Ishikawa (cell line): Measurements from ENCODE around the gene ARL8A.

Source experiments
- CEBPB ChIP-seq: IDR thresholded peaks from 2 replicates; pipeline ENCODE4 v1.6.1; 2012
- CREB1 ChIP-seq: IDR thresholded peaks from 2 replicates; pipeline ENCODE4 v1.6.1; 2012; ENCODE audit warnings: low read depth
- EGR1 ChIP-seq: IDR thresholded peaks from 2 replicates; pipeline ENCODE4 v1.6.1; 2012
- EP300 ChIP-seq: IDR thresholded peaks from 2 replicates; pipeline ENCODE4 v1.6.1; 2012; ENCODE audit warnings: borderline replicate concordance
- FOXM1 ChIP-seq: IDR thresholded peaks from 2 replicates; pipeline ENCODE4 v1.6.1; 2012; ENCODE audit warnings: low read depth, borderline replicate concordance
- MAX ChIP-seq: IDR thresholded peaks from 2 replicates; pipeline ENCODE4 v1.6.1; 2012
- NFIC ChIP-seq: IDR thresholded peaks from 2 replicates; pipeline ENCODE4 v1.6.1; 2012
- RAD21 ChIP-seq: IDR thresholded peaks from 2 replicates; pipeline ENCODE4 v1.6.1; 2012; ENCODE audit warnings: low read depth
- REST ChIP-seq: IDR thresholded peaks from 2 replicates; pipeline ENCODE4 v1.6.1; 2012; ENCODE audit warnings: low read depth, mild to moderate bottlenecking
- TAF1 ChIP-seq: IDR thresholded peaks from 2 replicates; pipeline ENCODE4 v1.6.1; 2012; ENCODE audit warnings: low read depth, mild to moderate bottlenecking
- TCF12 ChIP-seq: IDR thresholded peaks from 2 replicates; pipeline ENCODE4 v1.6.1; 2012; ENCODE audit warnings: low read depth
- TEAD4 ChIP-seq: IDR thresholded peaks from 2 replicates; pipeline ENCODE4 v1.6.1; 2012
- USF1 ChIP-seq: IDR thresholded peaks from 2 replicates; pipeline ENCODE4 v1.6.1; 2012
- YY1 ChIP-seq: IDR thresholded peaks from 2 replicates; pipeline ENCODE4 v1.6.1; 2012; ENCODE audit warnings: low read depth
- ZBTB7A ChIP-seq: IDR thresholded peaks from 2 replicates; pipeline ENCODE4 v1.6.1; 2012; ENCODE audit warnings: low read depth

The ARL8A gene

GRCh38 chr1:202134645-202135172 lies 9.8 kb downstream of the ARL8A start:
- TF ChIP-seq TCF12: no peak
- no peak for TF ChIP-seq REST
- no peak for TF ChIP-seq MAX
- no peak for TF ChIP-seq CREB1
- no peak for TF ChIP-seq CEBPB
- no peak for TF ChIP-seq FOXM1
- no peak for TF ChIP-seq NFIC

- TF ChIP-seq MAX (no peak), ZBTB7A (no peak), REST (no peak), NFIC (no peak), TAF1 (no peak), FOXM1 (no peak), TCF12 (no peak), EP300 (no peak), YY1 (no peak), CEBPB (no peak), USF1 (no peak), TEAD4 (no peak), CREB1 (no peak)
Measured at GRCh38 chr1:202133989-202134388, 10.5 kb downstream of the ARL8A start.

- no peak for TF ChIP-seq EP300
- no peak for TF ChIP-seq TEAD4
- no peak for TF ChIP-seq TCF12
- TF ChIP-seq YY1: no peak
- TF ChIP-seq CEBPB: no peak
- TF ChIP-seq EGR1: no peak
- TF ChIP-seq MAX: no peak
- no peak for TF ChIP-seq RAD21
- no peak for TF ChIP-seq CREB1
- TF ChIP-seq TAF1: no peak
Measured at GRCh38 chr1:202133496-202133895, 11.0 kb downstream of the ARL8A start.

- no peak for TF ChIP-seq REST
- TF ChIP-seq CEBPB: no peak
- TF ChIP-seq MAX: 0 out of 2 replicates have a peak, but pooled peaks have one; percentile 38
- no peak for TF ChIP-seq USF1
Measured at GRCh38 chr1:202133001-202133400, 11.5 kb downstream of the ARL8A start.
